ENCODE data around the gene PRR14.

DNA sequence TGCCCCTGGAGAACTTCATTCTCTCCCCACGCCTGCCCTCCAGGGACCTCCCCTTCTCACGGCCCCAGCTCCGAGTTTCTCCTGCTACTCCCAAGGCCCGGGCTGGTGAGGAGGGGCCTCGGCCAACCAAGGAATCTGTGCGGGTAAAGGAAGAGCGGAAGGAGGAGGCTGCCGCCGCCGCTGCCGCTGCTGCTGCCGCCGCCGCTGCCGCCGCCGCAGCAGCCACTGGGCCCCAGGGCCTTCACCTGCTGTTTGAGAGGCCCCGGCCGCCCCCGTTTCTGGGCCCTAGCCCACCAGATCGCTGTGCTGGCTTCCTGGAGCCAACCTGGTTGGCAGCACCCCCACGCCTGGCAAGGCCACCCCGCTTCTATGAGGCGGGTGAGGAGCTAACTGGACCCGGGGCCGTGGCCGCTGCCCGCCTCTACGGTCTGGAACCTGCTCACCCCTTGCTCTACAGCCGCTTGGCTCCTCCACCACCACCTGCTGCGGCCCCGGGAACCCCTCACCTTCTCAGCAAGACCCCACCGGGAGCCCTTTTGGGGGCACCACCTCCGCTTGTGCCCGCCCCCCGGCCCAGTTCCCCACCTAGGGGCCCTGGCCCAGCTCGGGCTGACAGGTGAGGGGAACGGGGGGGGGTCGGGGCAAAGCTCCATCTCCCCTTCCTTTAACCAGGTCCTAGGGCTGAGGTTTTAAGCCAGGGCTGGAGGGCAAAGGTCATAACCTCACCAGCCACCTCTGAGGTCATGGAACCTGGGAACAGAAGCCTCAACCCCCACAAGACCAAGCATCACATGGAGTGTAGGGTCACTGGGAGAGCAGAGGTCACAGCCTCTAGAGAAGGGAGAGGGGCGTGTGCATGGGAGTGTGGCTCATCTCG, 18.5 kb downstream of the PRR14 start:
- TF ChIP-seq POLR2A (IDR thresholded peaks at IDR 0.05): no peak
- TF ChIP-seq CTCF (IDR thresholded peaks at IDR 0.05): no peak

Data from uterus (tissue), 2 donors.